GM18951 (cell line): ENCODE measurements around the gene HK2.
A peak's percentile ranks its signal among the peaks of the same experiment; 100 is the strongest.
"Not testable (repeated sequence)": the region's sequence is repeated elsewhere in the genome, so short reads cannot be mapped to it uniquely, and the experiment has no call there.

Experiments
- POLR2A ChIP-seq: IDR thresholded peaks from 4 replicates; pipeline ENCODE4 v1.6.1; 2011; ENCODE audit warnings: mild to moderate bottlenecking; ENCODE audit not compliant: insufficient read length, insufficient read depth; ENCODE audit errors: extremely low read depth
- in situ Hi-C: fragments of 300-500 bp; cut with MboI; formaldehyde crosslinking; loops from one replicate; pipeline ENCODE4 v1.12.0; 2022; ENCODE audit warnings: low sequenced_read_pairs, mixed read lengths, inconsistent platforms; ENCODE audit not compliant: unreplicated experiment

The HK2 gene

DNA sequence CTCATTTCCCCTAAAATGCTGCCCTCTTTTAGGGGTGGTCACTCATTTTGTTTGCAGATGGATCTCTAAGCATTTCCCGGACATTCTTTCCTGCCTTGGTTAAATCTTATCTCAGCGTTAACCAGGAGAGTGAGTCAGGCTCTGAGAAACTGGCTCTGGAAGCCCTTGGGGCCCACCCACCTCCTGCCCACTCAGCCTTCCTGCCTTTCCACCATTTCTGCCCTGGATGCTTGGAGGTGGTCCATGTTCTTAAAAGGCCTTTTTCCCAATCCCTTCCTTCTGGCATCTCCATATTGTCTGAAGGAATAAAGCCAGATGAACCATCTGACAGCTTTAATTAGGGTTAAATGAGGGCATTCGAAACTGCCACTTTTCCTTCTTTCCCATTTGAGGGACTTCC, 9.5 kb downstream of the HK2 start:
- TF ChIP-seq POLR2A, result no peak
- in situ Hi-C loops, result no loop called here

DNA sequence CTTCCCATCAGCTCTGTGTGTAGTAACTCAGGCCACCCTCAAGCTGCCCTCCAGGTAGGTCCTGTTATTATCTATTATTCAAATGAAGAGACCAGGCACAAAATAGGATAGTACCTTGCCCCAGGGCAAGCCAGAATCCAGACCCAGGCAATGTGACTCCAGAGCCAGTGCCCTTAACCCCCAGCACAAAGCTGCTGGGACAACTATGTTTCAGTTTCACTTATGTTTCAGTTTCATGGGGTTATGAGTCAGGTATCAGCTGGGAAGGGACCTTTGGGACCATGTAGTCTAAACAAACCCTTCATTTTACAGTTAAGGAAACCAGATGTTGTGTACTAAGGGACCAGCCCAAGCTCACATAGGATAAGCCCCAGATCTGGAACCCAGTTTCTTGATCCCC, 10.0 kb downstream of the HK2 start:
- in situ Hi-C loops, result no loop called here
- TF ChIP-seq POLR2A, result no peak

DNA sequence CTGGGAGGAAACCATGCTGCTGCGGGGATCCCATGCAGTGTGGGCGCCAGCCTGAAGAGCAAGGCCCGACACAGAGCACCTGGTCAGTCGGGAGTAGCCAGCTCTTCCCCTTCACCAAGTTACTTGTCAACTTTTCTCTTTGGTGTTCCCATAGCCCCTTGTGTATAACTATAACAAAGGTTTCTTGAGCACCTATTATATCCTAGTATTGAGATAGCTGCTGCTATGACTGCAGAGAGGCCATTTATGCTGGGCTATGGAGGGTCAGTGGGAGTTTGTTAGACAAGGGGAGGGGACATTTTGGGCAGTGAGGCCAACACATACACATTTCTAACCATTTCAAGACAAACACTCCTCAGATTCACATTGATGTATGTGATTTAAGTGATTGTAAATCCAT, 10.8 kb downstream of the HK2 start:
- in situ Hi-C loops, result no loop called here
- TF ChIP-seq POLR2A, result no peak

DNA sequence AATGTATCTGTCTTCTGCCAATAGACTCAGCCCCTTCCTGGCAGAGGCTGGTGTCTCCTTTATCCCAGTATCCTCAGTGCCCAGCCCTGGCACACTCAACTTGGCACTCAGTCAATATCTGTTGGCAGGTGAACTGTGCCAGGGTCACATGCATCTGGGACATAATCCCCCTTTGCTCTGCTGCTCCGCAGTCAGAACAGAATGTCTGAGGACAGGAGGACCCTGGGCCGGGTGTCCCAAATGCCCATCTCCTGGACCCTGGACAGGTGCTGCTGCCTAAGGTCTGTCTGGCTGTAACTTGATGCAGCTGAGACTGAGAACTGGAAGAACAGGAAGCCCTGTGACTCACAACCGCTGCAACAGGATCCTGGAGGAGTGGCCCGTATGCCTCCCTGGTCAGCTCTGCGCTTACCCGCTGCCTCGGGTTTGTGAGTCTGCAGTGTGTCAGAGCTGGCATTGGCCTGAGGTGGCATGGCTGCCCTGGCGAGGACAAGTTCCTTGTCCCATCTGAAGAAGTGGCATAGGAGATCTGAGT, 11.4 kb downstream of the HK2 start:
- TF ChIP-seq POLR2A, result no peak
- in situ Hi-C loops, result no loop called here

DNA sequence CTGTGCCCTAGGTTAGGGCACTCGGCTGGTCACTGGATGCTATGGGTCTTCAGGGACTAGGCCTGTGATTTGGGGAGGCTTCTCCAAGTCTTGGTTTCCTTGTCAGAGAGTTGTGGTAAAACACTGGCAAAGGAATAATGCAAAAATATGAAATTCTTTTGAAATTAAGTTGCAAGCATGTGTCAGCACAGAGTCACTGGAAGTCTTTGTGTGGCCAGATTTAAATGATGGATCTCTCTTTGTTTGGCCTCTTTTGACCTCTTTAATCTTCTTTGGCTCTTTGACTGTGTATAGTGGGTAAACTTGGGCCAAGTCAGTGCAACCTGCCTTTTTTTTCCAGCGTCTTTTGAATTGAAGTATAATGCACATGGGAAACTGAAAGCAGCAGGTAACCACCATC, 12.1 kb downstream of the HK2 start:
- no peak for TF ChIP-seq POLR2A
- in situ Hi-C loops, result no loop called here

DNA sequence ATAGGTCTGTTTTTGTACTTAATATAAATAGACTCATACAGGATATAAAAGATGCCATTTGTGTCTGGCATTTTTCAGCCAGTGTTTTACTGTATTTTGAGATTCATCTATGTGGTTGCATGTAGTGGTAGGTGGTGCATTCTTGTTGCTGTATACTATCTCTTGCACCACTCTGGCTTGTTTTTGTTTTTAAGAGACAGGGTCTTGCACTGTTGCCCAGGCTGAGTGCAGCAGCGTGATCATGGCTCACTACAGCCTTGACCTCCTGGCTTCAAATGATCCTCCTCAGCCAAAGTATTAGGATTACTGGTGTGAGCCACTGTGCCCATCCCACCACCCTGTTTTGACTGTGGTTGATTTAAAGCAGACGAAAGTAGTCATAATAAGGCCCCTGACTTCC, 12.6 kb downstream of the HK2 start:
- no peak for TF ChIP-seq POLR2A
- in situ Hi-C loops, result no loop called here

DNA sequence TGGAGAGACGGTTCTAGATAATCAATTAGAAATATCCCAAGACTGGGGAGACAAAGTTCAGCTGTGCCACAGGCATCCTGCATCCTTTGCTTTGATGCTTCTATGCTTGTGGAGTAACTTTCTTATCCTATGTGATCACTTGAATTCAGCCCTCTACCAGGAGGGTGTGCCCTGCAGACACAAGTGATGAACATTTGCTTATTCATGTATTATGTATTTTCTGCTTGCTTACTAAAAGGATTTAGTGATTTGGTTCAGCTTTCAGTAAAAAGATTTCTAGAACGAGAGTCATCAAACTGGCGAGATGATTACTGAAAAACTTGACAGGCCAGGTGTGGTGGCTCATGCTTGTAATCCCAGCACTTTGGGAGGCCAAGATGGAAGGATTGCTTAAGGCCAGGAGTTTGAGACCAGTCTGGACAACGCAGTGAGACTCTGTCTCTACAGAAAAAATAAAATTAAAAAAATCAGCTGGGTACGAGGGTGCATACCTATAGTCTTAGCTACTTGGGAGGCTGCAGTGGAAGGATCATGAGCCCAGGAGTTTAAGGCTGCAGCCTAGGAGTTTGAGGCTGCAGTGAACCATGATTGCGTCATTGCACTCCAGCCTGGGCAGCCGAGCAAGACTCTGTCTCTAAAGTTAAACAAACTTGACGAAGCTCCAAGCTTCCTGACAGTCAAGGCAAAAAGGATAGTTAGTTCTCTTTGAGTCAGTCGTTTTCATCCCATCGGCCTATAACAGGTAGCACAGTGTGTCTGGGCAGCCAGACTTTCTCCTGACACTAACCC, 13.3 kb downstream of the HK2 start:
- no peak for TF ChIP-seq POLR2A
- in situ Hi-C loops, result no loop called here

DNA sequence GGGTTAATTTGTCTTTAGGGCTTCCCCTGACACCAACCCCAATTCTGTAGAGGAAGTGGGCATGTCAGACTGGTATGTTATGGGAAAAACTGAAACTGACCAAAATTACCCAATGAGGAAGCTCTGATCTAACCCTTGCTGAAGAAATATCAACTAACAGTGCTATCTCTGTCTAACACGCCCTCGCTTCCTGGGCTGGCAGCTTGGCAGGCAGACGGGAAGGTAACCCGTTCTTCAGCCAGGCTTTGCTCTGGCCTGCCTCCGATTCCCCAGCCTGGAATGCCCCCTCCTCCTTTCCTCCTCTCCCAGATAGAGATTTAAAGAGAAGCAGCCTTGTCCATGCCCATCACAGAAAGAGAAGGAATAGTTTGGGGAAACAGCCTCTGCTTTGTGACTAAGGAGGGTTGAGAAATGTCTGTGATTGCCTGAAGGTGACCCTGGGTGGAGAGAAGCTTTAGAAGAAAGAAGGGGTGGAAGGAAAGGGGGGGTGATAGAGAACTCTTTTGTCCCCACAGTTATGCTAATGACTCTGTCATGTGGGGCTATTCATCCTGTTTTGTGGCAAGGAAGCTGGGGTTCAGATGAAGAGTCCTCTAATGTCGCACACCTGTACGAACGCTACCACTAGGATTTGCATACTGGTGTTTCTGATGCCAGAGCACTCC, 15.4 kb downstream of the HK2 start:
- TF ChIP-seq POLR2A, result peak; percentile 37
- in situ Hi-C loops, result no loop called here

DNA sequence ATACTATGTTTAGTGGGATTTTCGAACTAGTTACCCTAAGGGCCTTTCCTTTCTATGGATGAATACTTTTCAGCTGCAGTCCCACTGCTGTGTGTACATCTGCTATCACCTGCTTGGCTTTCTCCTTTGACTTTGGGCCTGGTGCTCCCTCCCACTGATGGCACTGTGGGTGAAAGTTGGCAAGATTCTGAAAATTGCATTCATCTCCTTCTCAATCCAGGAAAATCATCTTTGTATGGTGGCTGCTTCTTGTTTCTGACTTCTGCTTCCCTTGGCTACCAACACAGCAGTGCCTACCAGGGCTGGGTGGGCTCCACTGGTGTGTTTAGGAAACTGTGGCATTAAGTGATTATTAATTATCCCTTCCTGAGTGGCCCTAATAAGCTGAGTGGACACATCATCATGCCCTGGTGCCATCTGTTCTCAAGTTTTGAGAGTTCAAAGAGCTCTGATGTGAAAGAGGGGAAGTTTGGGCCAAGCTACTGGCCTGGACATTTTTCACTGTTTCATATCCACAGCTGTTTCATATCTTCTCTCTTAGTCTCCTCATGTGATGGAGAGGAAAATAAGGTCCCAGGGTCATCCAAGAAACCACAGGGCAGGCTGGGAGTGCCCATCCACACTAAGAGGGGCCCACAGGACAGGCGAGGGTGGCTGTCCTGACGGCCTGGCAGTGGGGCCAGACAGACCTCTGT, 16.7 kb downstream of the HK2 start:
- TF ChIP-seq POLR2A, result no peak
- in situ Hi-C loops, result no loop called here

DNA sequence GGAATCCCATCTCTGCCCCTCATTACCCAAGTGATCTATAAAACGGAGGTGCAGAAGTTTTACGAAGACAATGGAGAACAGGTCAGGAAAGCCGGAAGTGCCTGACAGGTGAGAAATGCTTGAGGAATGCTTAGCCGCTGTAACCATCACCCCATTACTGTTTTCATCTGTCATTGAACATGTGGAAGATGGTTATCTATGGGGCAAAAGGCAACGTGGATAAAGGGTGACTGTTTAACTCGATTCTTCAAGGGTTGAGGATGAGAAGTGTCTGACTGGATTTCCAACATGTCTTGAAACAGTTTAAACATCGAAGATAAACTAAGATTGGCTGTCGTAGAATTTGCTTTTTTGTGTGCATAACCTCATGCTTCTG, 17.3 kb downstream of the HK2 start:
- no peak for TF ChIP-seq POLR2A
- in situ Hi-C loops, result no loop called here

DNA sequence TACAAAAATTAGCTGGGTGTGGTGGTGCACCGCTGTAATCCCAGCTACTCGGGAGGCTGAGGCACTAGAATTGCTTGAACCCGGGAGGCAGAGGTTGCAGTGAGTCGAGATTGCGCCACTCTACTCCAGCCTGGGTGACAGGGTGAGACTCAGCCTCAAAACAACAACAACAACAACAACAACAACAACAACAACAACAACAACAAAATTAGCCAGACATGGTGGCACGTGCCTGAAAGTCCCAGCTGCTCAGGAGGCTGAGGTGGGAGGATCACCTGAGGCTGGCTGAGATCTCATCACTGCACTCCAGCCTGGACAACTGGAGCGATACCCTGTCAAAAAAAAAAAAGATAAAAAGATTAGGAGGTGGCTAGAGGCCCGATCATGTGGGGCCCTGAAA, 19.4 kb downstream of the HK2 start:
- in situ Hi-C loops, result not testable (repeated sequence)

DNA sequence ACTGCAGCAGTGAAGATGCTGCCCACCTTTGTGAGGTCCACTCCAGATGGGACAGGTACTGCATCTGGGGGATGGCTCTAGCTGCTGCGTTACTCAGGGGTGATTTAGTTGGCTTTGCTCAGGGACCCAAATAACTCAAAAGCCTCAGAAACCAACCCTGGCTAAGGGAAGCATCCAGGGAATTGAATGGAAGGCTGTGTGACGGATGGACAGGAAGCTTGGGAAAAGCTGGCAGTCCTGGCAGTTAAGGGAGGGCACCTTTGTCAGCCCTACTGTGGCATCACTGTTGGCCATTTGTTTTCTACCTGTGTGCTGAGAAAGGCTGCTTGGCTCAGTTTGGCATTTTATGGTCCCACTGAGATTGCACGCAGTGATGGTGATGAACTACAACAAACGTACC, 20.5 kb downstream of the HK2 start:
- TF ChIP-seq POLR2A, result no peak
- in situ Hi-C loops, result no loop called here

DNA sequence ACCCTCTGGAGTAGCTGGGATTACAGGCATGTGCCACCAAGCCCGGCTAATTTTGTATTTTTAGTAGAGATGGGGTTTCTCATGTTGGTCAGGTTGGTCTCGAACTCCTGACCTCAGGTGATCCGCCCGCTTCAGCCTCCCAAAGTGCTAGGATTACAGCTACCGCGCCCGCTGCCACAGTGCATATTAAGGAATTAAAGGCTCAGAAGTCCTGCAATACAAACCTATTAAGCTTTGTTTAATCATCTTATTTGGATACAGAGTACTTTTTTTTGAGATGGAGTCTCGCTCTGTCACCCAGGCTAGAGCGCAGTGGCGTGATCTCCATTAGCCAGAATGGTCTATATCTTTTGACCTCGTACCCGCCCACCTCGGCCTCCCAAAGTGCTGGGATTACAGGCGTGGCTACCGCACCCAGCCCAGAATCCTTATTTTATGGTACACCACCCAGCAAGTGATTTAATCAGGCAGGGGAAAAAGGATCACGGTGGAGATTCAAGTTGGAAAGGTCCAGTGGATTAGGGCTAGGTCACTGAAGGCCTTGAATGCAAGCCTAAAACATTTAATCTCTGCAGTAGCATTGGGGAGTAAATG, 21.3 kb downstream of the HK2 start:
- in situ Hi-C loops, result not testable (repeated sequence)
